ENCODE data around the gene SPC25. TPM values are rescaled to one million over a fixed set of nuclear protein-coding genes. Genes with fewer than 3 reads are reported as not detected.
"Not testable (repeated sequence)": the region's sequence is repeated elsewhere in the genome, so short reads cannot be mapped to it uniquely, and the experiment has no call there.

SPC25 gene
- polyA plus RNA-seq, 1 donor = 7.4 TPM

- H3K9me3 ChIP-seq (ENCODE audit: control insufficient read depth, low read depth, low read length) = no peaks in the 10 kb centered on the region
- DNase-seq = peak; percentile 37 to 73
- whole genome bisulfite sequencing (ENCODE audit: insufficient coverage, low lambda C conversion rate) = no CpG with 5 or more reads among the region's 6 CpGs
- H3K4me3 ChIP-seq (ENCODE audit: low read length) = no peak overlapping the region
- no peaks in the 10 kb centered on the region for H3K4me1 ChIP-seq (ENCODE audit: control insufficient read depth, insufficient read depth, low read length)
- H3K36me3 ChIP-seq (ENCODE audit: control insufficient read depth, insufficient read depth, low read length) = no peaks in the 10 kb centered on the region
- H3K27ac ChIP-seq (ENCODE audit: low read length) = no peak overlapping the region
- no peaks in the 10 kb centered on the region for H3K27me3 ChIP-seq (ENCODE audit: control insufficient read depth, insufficient read depth, low read length)
Measured at GRCh38 chr2:168874368-168875054, 15.7 kb downstream of the SPC25 start.

GRCh38 chr2:168870824-168871223 lies 19.4 kb downstream of the SPC25 start:
- not testable (repeated sequence) for DNase-seq; H3K4me1 ChIP-seq (ENCODE audit: control insufficient read depth, insufficient read depth, low read length); H3K27me3 ChIP-seq (ENCODE audit: control insufficient read depth, insufficient read depth, low read length); H3K27ac ChIP-seq (ENCODE audit: low read length); H3K36me3 ChIP-seq (ENCODE audit: control insufficient read depth, insufficient read depth, low read length); H3K4me3 ChIP-seq (ENCODE audit: low read length); H3K9me3 ChIP-seq (ENCODE audit: control insufficient read depth, low read depth, low read length)
- no CpG with 5 or more reads among the region's 4 CpGs for WGBS (ENCODE audit: insufficient coverage, low lambda C conversion rate)

GRCh38 chr2:168870369-168870768 lies 19.9 kb downstream of the SPC25 start:
- not testable (repeated sequence) for H3K36me3 ChIP-seq (ENCODE audit: control insufficient read depth, insufficient read depth, low read length); DNase-seq; H3K27ac ChIP-seq (ENCODE audit: low read length); H3K4me3 ChIP-seq (ENCODE audit: low read length); H3K4me1 ChIP-seq (ENCODE audit: control insufficient read depth, insufficient read depth, low read length); H3K9me3 ChIP-seq (ENCODE audit: control insufficient read depth, low read depth, low read length); H3K27me3 ChIP-seq (ENCODE audit: control insufficient read depth, insufficient read depth, low read length)
- WGBS (ENCODE audit: insufficient coverage, low lambda C conversion rate) = no CpG with 5 or more reads among the region's 1 CpG

- DNase-seq; H3K9me3 ChIP-seq (ENCODE audit: control insufficient read depth, low read depth, low read length); H3K4me1 ChIP-seq (ENCODE audit: control insufficient read depth, insufficient read depth, low read length); H3K4me3 ChIP-seq (ENCODE audit: low read length); H3K27ac ChIP-seq (ENCODE audit: low read length); H3K27me3 ChIP-seq (ENCODE audit: control insufficient read depth, insufficient read depth, low read length): not testable (repeated sequence)
- WGBS (ENCODE audit: insufficient coverage, low lambda C conversion rate) = no CpG with 5 or more reads among the region's 1 CpG
- peaks cover 24% of the 10 kb centered on the region for H3K36me3 ChIP-seq (ENCODE audit: control insufficient read depth, insufficient read depth, low read length)
Measured at GRCh38 chr2:168867164-168867563, 23.1 kb downstream of the SPC25 start.

GRCh38 chr2:168858146-168858545 lies 32.1 kb downstream of the SPC25 start:
- no peaks in the 10 kb centered on the region for H3K27me3 ChIP-seq (ENCODE audit: control insufficient read depth, insufficient read depth, low read length)
- no peak for DNase-seq
- WGBS (ENCODE audit: insufficient coverage, low lambda C conversion rate) = no CpG with 5 or more reads among the region's 2 CpGs

GRCh38 chr2:168855601-168856000 lies 34.6 kb downstream of the SPC25 start:
- no peak for DNase-seq
- no peaks in the 10 kb centered on the region for H3K4me1 ChIP-seq (ENCODE audit: control insufficient read depth, insufficient read depth, low read length)
- no peaks in the 10 kb centered on the region for H3K9me3 ChIP-seq (ENCODE audit: control insufficient read depth, low read depth, low read length)
- no peaks in the 10 kb centered on the region for H3K27me3 ChIP-seq (ENCODE audit: control insufficient read depth, insufficient read depth, low read length)
- H3K27ac ChIP-seq (ENCODE audit: low read length) = no peak overlapping the region
- no peak overlapping the region for H3K4me3 ChIP-seq (ENCODE audit: low read length)
- peaks cover 40% of the 10 kb centered on the region for H3K36me3 ChIP-seq (ENCODE audit: control insufficient read depth, insufficient read depth, low read length)
- WGBS (ENCODE audit: insufficient coverage, low lambda C conversion rate) = 100% methylated on average over 1 of the region's 3 CpGs

More at GRCh38 chr2:168858146-168858545, 32.1 kb downstream of the SPC25 start:
- Histone ChIP-seq H3K4me3 (ENCODE audit: low read length) (no peak overlapping the region), H3K36me3 (ENCODE audit: control insufficient read depth, insufficient read depth, low read length) (peaks cover 43% of the 10 kb centered on the region), H3K9me3 (ENCODE audit: control insufficient read depth, low read depth, low read length) (no peaks in the 10 kb centered on the region), H3K27ac (ENCODE audit: low read length) (no peak overlapping the region), H3K4me1 (ENCODE audit: control insufficient read depth, insufficient read depth, low read length) (no peaks in the 10 kb centered on the region)

- Histone ChIP-seq H3K4me3 (ENCODE audit: low read length) (no peak overlapping the region), H3K4me1 (ENCODE audit: control insufficient read depth, insufficient read depth, low read length) (no peaks in the 10 kb centered on the region), H3K27me3 (ENCODE audit: control insufficient read depth, insufficient read depth, low read length) (no peaks in the 10 kb centered on the region), H3K36me3 (ENCODE audit: control insufficient read depth, insufficient read depth, low read length) (peaks cover 39% of the 10 kb centered on the region), H3K27ac (ENCODE audit: low read length) (no peak overlapping the region), H3K9me3 (ENCODE audit: control insufficient read depth, low read depth, low read length) (no peaks in the 10 kb centered on the region)
- DNase-seq = no peak
- 94% methylated on average over 3 of the region's 5 CpGs for WGBS (ENCODE audit: insufficient coverage, low lambda C conversion rate)
Measured at GRCh38 chr2:168854651-168855050, 35.6 kb downstream of the SPC25 start.

GRCh38 chr2:168853471-168853870 lies 36.8 kb downstream of the SPC25 start:
- DNase-seq = no peak
- no peaks in the 10 kb centered on the region for H3K27me3 ChIP-seq (ENCODE audit: control insufficient read depth, insufficient read depth, low read length)
- WGBS (ENCODE audit: insufficient coverage, low lambda C conversion rate) = no CpG with 5 or more reads among the region's 1 CpG
- no peaks in the 10 kb centered on the region for H3K4me1 ChIP-seq (ENCODE audit: control insufficient read depth, insufficient read depth, low read length)
- H3K4me3 ChIP-seq (ENCODE audit: low read length) = no peak overlapping the region
- no peak overlapping the region for H3K27ac ChIP-seq (ENCODE audit: low read length)
- H3K36me3 ChIP-seq (ENCODE audit: control insufficient read depth, insufficient read depth, low read length) = peaks cover 37% of the 10 kb centered on the region
- H3K9me3 ChIP-seq (ENCODE audit: control insufficient read depth, low read depth, low read length) = no peaks in the 10 kb centered on the region

- peaks cover 36% of the 10 kb centered on the region for H3K36me3 ChIP-seq (ENCODE audit: control insufficient read depth, insufficient read depth, low read length)
- no peak for DNase-seq
- H3K27ac ChIP-seq (ENCODE audit: low read length) = no peak overlapping the region
- H3K27me3 ChIP-seq (ENCODE audit: control insufficient read depth, insufficient read depth, low read length) = no peaks in the 10 kb centered on the region
- no peak overlapping the region for H3K4me3 ChIP-seq (ENCODE audit: low read length)
- WGBS (ENCODE audit: insufficient coverage, low lambda C conversion rate) = no CpG with 5 or more reads among the region's 3 CpGs
- no peaks in the 10 kb centered on the region for H3K9me3 ChIP-seq (ENCODE audit: control insufficient read depth, low read depth, low read length)
- no peaks in the 10 kb centered on the region for H3K4me1 ChIP-seq (ENCODE audit: control insufficient read depth, insufficient read depth, low read length)
Measured at GRCh38 chr2:168852481-168852880, 37.7 kb downstream of the SPC25 start.

- Histone ChIP-seq H3K9me3 (ENCODE audit: control insufficient read depth, low read depth, low read length) (no peaks in the 10 kb centered on the region), H3K27ac (ENCODE audit: low read length) (no peak overlapping the region), H3K4me1 (ENCODE audit: control insufficient read depth, insufficient read depth, low read length) (no peaks in the 10 kb centered on the region), H3K36me3 (ENCODE audit: control insufficient read depth, insufficient read depth, low read length) (peaks cover 36% of the 10 kb centered on the region), H3K4me3 (ENCODE audit: low read length) (no peak overlapping the region), H3K27me3 (ENCODE audit: control insufficient read depth, insufficient read depth, low read length) (no peaks in the 10 kb centered on the region)
- WGBS (ENCODE audit: insufficient coverage, low lambda C conversion rate) = 100% methylated on average over 1 of the region's 5 CpGs
- no peak for DNase-seq
Measured at GRCh38 chr2:168851674-168852320, 38.4 kb downstream of the SPC25 start.

- no peak overlapping the region for H3K27ac ChIP-seq (ENCODE audit: low read length)
- peaks cover 28% of the 10 kb centered on the region for H3K36me3 ChIP-seq (ENCODE audit: control insufficient read depth, insufficient read depth, low read length)
- H3K27me3 ChIP-seq (ENCODE audit: control insufficient read depth, insufficient read depth, low read length) = no peaks in the 10 kb centered on the region
- no peak overlapping the region for H3K4me3 ChIP-seq (ENCODE audit: low read length)
- no peaks in the 10 kb centered on the region for H3K4me1 ChIP-seq (ENCODE audit: control insufficient read depth, insufficient read depth, low read length)
- no peaks in the 10 kb centered on the region for H3K9me3 ChIP-seq (ENCODE audit: control insufficient read depth, low read depth, low read length)
- DNase-seq = no peak
Measured at GRCh38 chr2:168850846-168851245, 39.4 kb downstream of the SPC25 start.
